HL-60 (cell line): ENCODE results near the gene HPD.

Experiments
- CTCF ChIP-seq: IDR thresholded peaks from one replicate; pipeline ENCODE4 v1.5.1; 2011; ENCODE audit warnings: low read length, control low read depth, inconsistent platforms; ENCODE audit not compliant: insufficient read depth
- GABPA ChIP-seq: IDR thresholded peaks from 2 replicates; pipeline ENCODE4 v1.6.1; 2012; ENCODE audit warnings: low read depth
- POLR2AphosphoS5 ChIP-seq: IDR thresholded peaks from 2 replicates; pipeline ENCODE4 v1.6.1; 2012; ENCODE audit warnings: low read depth
- SPI1 ChIP-seq: IDR thresholded peaks from 2 replicates; pipeline ENCODE4 v1.6.1; 2012; ENCODE audit warnings: low read depth, mild to moderate bottlenecking, borderline replicate concordance
- TF ChIP-seq, protein P1 (sequence below): IDR thresholded peaks from 2 replicates; pipeline ENCODE4 v1.6.1; 2012; ENCODE audit warnings: low read depth; ENCODE audit not compliant: insufficient replicate concordance

- TF ChIP-seq CTCF, result no peak
- TF ChIP-seq, protein P1, sequence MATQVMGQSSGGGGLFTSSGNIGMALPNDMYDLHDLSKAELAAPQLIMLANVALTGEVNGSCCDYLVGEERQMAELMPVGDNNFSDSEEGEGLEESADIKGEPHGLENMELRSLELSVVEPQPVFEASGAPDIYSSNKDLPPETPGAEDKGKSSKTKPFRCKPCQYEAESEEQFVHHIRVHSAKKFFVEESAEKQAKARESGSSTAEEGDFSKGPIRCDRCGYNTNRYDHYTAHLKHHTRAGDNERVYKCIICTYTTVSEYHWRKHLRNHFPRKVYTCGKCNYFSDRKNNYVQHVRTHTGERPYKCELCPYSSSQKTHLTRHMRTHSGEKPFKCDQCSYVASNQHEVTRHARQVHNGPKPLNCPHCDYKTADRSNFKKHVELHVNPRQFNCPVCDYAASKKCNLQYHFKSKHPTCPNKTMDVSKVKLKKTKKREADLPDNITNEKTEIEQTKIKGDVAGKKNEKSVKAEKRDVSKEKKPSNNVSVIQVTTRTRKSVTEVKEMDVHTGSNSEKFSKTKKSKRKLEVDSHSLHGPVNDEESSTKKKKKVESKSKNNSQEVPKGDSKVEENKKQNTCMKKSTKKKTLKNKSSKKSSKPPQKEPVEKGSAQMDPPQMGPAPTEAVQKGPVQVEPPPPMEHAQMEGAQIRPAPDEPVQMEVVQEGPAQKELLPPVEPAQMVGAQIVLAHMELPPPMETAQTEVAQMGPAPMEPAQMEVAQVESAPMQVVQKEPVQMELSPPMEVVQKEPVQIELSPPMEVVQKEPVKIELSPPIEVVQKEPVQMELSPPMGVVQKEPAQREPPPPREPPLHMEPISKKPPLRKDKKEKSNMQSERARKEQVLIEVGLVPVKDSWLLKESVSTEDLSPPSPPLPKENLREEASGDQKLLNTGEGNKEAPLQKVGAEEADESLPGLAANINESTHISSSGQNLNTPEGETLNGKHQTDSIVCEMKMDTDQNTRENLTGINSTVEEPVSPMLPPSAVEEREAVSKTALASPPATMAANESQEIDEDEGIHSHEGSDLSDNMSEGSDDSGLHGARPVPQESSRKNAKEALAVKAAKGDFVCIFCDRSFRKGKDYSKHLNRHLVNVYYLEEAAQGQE, result no peak
- no peak for TF ChIP-seq POLR2AphosphoS5
- no peak for TF ChIP-seq GABPA
- TF ChIP-seq SPI1, result no peak
Measured at GRCh38 chr12:121822393-121823100, 36.1 kb downstream of the HPD start.
